PC-9 (cell line): ENCODE data around the gene MYO5A.

Experiments used
- CTCF ChIP-seq: fragments of 200-600 bp; sonication (generic); conservative IDR thresholded peaks from 2 replicates; pipeline ENCODE4 v1.6.1; 2017; ENCODE audit warnings: mixed run types, antibody characterized with exemption, mild to moderate bottlenecking, moderate library complexity
- EZH2 ChIP-seq: fragments of 200-600 bp; sonication (generic); IDR thresholded peaks from 2 replicates; pipeline ENCODE4 v1.8.0; 2017; ENCODE audit warnings: antibody characterized with exemption, low read depth

GRCh38 chr15:52340093-52340492 is 188.6 kb downstream of the MYO5A start:
- TF ChIP-seq CTCF (no peak), EZH2 (no peak)
